ENCODE data around the gene LIPC. TPM values are rescaled to one million over a fixed set of nuclear protein-coding genes. Genes with fewer than 3 reads are reported as not detected.

The LIPC gene
- total RNA-seq, 1 donor from 2014 or later = 0.65 TPM

- intact Hi-C loops (cut with DNase I) = no loop called here
- DNase-seq (no peak), ATAC-seq (ENCODE audit: poor library complexity) (no peak)
These were observed 143.4 kb downstream of the LIPC start for GRCh38 chr15:58575045-58575786.

- ATAC-seq (ENCODE audit: poor library complexity) (no peak), DNase-seq (no peak)
- intact Hi-C loops (cut with DNase I) = no loop called here
These were observed 144.9 kb downstream of the LIPC start for GRCh38 chr15:58576657-58577056.

GRCh38 chr15:58582160-58582559, 150.4 kb downstream of the LIPC start:
- ATAC-seq (ENCODE audit: poor library complexity) (peak; percentile 61), DNase-seq (no peak)
- intact Hi-C loops (cut with DNase I) = no loop called here

- DNase-seq (no peak), ATAC-seq (ENCODE audit: poor library complexity) (peak; percentile 52)
- intact Hi-C loops (cut with DNase I) = no loop called here
These were observed 151.5 kb downstream of the LIPC start for GRCh38 chr15:58583171-58583908.

- DNase-seq (no peak), ATAC-seq (ENCODE audit: poor library complexity) (no peak)
- intact Hi-C loops (cut with DNase I) = no loop called here
These were observed 153.1 kb downstream of the LIPC start for GRCh38 chr15:58584789-58585461.

- intact Hi-C loops (cut with DNase I) = no loop called here
- ATAC-seq (ENCODE audit: poor library complexity) = no peak
- DNase-seq = no peak
These were observed 154.1 kb downstream of the LIPC start for GRCh38 chr15:58585693-58586443.

GRCh38 chr15:58587486-58587885, 155.7 kb downstream of the LIPC start:
- intact Hi-C loops (cut with DNase I) = no loop called here
- DNase-seq (no peak), ATAC-seq (ENCODE audit: poor library complexity) (no peak)

GRCh38 chr15:58588096-58588495, 156.3 kb downstream of the LIPC start:
- ATAC-seq (ENCODE audit: poor library complexity) = peak; percentile 35
- intact Hi-C loops (cut with DNase I) = no loop called here
- DNase-seq = no peak

GRCh38 chr15:58589047-58589446, 157.3 kb downstream of the LIPC start:
- intact Hi-C loops (cut with DNase I) = no loop called here
- no peak for DNase-seq
- ATAC-seq (ENCODE audit: poor library complexity) = no peak

GRCh38 chr15:58590236-58590635, 158.4 kb downstream of the LIPC start:
- intact Hi-C loops (cut with DNase I) = no loop called here
- DNase-seq (no peak), ATAC-seq (ENCODE audit: poor library complexity) (no peak)

GRCh38 chr15:58590926-58591325, 159.1 kb downstream of the LIPC start:
- DNase-seq = no peak
- no peak for ATAC-seq (ENCODE audit: poor library complexity)
- intact Hi-C loops (cut with DNase I) = no loop called here

GRCh38 chr15:58593870-58594269, 162.1 kb downstream of the LIPC start:
- DNase-seq (no peak), ATAC-seq (ENCODE audit: poor library complexity) (no peak)
- intact Hi-C loops (cut with DNase I) = no loop called here

- DNase-seq (no peak), ATAC-seq (ENCODE audit: poor library complexity) (no peak)
- intact Hi-C loops (cut with DNase I) = no loop called here
These were observed 163.1 kb downstream of the LIPC start for GRCh38 chr15:58594898-58595297.

GRCh38 chr15:58595516-58596263, 163.9 kb downstream of the LIPC start:
- no peak for DNase-seq
- no peak for ATAC-seq (ENCODE audit: poor library complexity)
- intact Hi-C loops (cut with DNase I) = no loop called here

GRCh38 chr15:58597943-58598828, 166.4 kb downstream of the LIPC start:
- DNase-seq (no peak), ATAC-seq (ENCODE audit: poor library complexity) (no peak)
- intact Hi-C loops (cut with DNase I) = no loop called here

GRCh38 chr15:58598829-58599210, 167.0 kb downstream of the LIPC start:
- ATAC-seq (ENCODE audit: poor library complexity) (no peak), DNase-seq (no peak)
- intact Hi-C loops (cut with DNase I) = no loop called here

- intact Hi-C loops (cut with DNase I) = no loop called here
- ATAC-seq (ENCODE audit: poor library complexity) (no peak), DNase-seq (no peak)
These were observed 171.0 kb downstream of the LIPC start for GRCh38 chr15:58602823-58603222.
